OCI-LY7 (cell line): ENCODE results near the gene SFXN5. TPM values are rescaled to one million over a fixed set of nuclear protein-coding genes. Genes with fewer than 3 reads are reported as not detected.

Source experiments
- BruUV-seq: library from RNA; stranded (reverse); fragments of 400-500 nt; replicated peaks from 2 replicates; lab custom pipeline; 2021; lab: Mats Ljungman, UMichigan
- CTCF ChIA-PET: fragments of 300-600 bp; sonication (Branson Sonifier 250); formaldehyde crosslinking; loops from one replicate; lab custom pipeline; 2022; ENCODE audit warnings: antibody characterized with exemption; ENCODE audit not compliant: unreplicated experiment; lab: Charles Lee
- POLR2A ChIA-PET: fragments of 300-600 bp; sonication (Branson Sonifier 250); formaldehyde crosslinking; loops from one replicate; lab custom pipeline; 2022; ENCODE audit warnings: antibody characterized with exemption; lab: Charles Lee
- DNase-seq: peaks from one replicate; pipeline ENCODE4 v3.0.0-alpha.2; 2015; ENCODE audit warnings: low spot score
- H2AFZ ChIP-seq: fragments of 200-600 bp; sonication (generic), shearing (Covaris generic); 2 replicates; pipeline ENCODE4 v1.6.1; 2014; ENCODE audit warnings: mild to moderate bottlenecking, antibody characterized with exemption, low read length, moderate library complexity
- H3K27ac ChIP-seq: fragments of 200-600 bp; sonication (generic); 2 replicates; pipeline ENCODE4 v1.5.1; 2014; ENCODE audit warnings: mixed run types, low read depth, mild to moderate bottlenecking, moderate library complexity, low read length, inconsistent platforms; ENCODE audit not compliant: poor library complexity, severe bottlenecking
- H3K36me3 ChIP-seq: fragments of 200-600 bp; sonication (generic); 2 replicates; pipeline ENCODE4 v1.6.1; 2014; ENCODE audit warnings: mild to moderate bottlenecking, antibody characterized with exemption, low read length, moderate library complexity, mixed read lengths; ENCODE audit not compliant: insufficient read depth
- H3K4me1 ChIP-seq: fragments of 200-600 bp; sonication (generic); 2 replicates; pipeline ENCODE4 v1.5.1; 2014; ENCODE audit warnings: mild to moderate bottlenecking, low read length; ENCODE audit not compliant: insufficient read depth, poor library complexity, severe bottlenecking
- H3K4me2 ChIP-seq: fragments of 200-600 bp; sonication (generic); 2 replicates; pipeline ENCODE4 v1.6.1; 2014; ENCODE audit warnings: mild to moderate bottlenecking, low read length
- H3K4me3 ChIP-seq: fragments of 200-600 bp; sonication (generic); 2 replicates; pipeline ENCODE4 v1.5.1; 2014; ENCODE audit warnings: mild to moderate bottlenecking, low read depth, low read length; ENCODE audit not compliant: poor library complexity, severe bottlenecking
- H3K79me2 ChIP-seq: fragments of 200-600 bp; sonication (generic); 2 replicates; pipeline ENCODE4 v1.6.1; 2016; ENCODE audit warnings: low read depth, mild to moderate bottlenecking, low read length, moderate library complexity, mixed read lengths; ENCODE audit not compliant: insufficient read depth
- H3K9me2 ChIP-seq: fragments of 200-600 bp; sonication (generic); 2 replicates; pipeline ENCODE4 v1.6.1; 2016; ENCODE audit warnings: mild to moderate bottlenecking, low read length, mixed read lengths; ENCODE audit not compliant: insufficient read depth
- H3K9me3 ChIP-seq: fragments of 200-600 bp; sonication (generic); 2 replicates; pipeline ENCODE4 v1.6.1; 2014; ENCODE audit warnings: mild to moderate bottlenecking, mixed run types, low read length, mixed read lengths
- H4K20me1 ChIP-seq: fragments of 200-600 bp; sonication (generic); 2 replicates; pipeline ENCODE4 v1.6.1; 2014; ENCODE audit warnings: mild to moderate bottlenecking, antibody characterized with exemption, low read length, moderate library complexity, mixed read lengths; ENCODE audit not compliant: insufficient read depth
- EZH2phosphoT487 ChIP-seq: fragments of 200-600 bp; sonication (generic); IDR thresholded peaks from 2 replicates; pipeline ENCODE4 v1.6.1; 2018; ENCODE audit warnings: low read depth, borderline replicate concordance, mild to moderate bottlenecking, mixed run types, antibody characterized with exemption, low read length, moderate library complexity, mixed read lengths
- intact Hi-C: fragments of 100-400 bp; cut with micrococcal nuclease; formaldehyde crosslinking; loops from one replicate; pipeline ENCODE4 v1.10.0; 2022; ENCODE audit not compliant: unreplicated experiment
- total RNA-seq, 2 experiments: library from RNA; depleted of rRNA in 1 of 2; stranded (reverse); fragments of >200 nt in 1 of 2; shearing (Covaris generic) in 1 of 2; gene quantifications; 2 replicates each; pipeline ENCODE4 v1.2.3, GENCODE V29; 2014 to 2022
- TF ChIP-seq, protein P1 (sequence below): fragments of 200-600 bp; sonication (generic); conservative IDR thresholded peaks from 2 replicates; pipeline ENCODE4 v1.5.1; 2014; ENCODE audit warnings: mild to moderate bottlenecking, antibody characterized with exemption, low read length, moderate library complexity, mixed read lengths

SFXN5 gene
- total RNA-seq, 2 experiments from 2014 or later = 4.5 to 10.5 TPM

GRCh38 chr2:73028841-73029240 lies 42.7 kb downstream of the SFXN5 start:
- TF ChIP-seq EZH2phosphoT487 = no peak
- TF ChIP-seq, protein P1, sequence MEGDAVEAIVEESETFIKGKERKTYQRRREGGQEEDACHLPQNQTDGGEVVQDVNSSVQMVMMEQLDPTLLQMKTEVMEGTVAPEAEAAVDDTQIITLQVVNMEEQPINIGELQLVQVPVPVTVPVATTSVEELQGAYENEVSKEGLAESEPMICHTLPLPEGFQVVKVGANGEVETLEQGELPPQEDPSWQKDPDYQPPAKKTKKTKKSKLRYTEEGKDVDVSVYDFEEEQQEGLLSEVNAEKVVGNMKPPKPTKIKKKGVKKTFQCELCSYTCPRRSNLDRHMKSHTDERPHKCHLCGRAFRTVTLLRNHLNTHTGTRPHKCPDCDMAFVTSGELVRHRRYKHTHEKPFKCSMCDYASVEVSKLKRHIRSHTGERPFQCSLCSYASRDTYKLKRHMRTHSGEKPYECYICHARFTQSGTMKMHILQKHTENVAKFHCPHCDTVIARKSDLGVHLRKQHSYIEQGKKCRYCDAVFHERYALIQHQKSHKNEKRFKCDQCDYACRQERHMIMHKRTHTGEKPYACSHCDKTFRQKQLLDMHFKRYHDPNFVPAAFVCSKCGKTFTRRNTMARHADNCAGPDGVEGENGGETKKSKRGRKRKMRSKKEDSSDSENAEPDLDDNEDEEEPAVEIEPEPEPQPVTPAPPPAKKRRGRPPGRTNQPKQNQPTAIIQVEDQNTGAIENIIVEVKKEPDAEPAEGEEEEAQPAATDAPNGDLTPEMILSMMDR = no peak
- H4K20me1 ChIP-seq = no peaks in the 10 kb centered on the region
- no peaks in the 10 kb centered on the region for H3K9me3 ChIP-seq
- no peak overlapping the region for H2AFZ ChIP-seq
- no TSS peak for BruUV-seq
- no peaks in the 10 kb centered on the region for H3K9me2 ChIP-seq
- no peak overlapping the region for H3K27ac ChIP-seq
- no peak overlapping the region for H3K4me3 ChIP-seq
- H3K4me2 ChIP-seq = no peak overlapping the region
- ChIA-PET CTCF (no interaction called here), POLR2A (no interaction called here)
- no peaks in the 10 kb centered on the region for H3K36me3 ChIP-seq
- DNase-seq = no peak
- intact Hi-C loops = no loop called here
- no peaks in the 10 kb centered on the region for H3K79me2 ChIP-seq
- no peaks in the 10 kb centered on the region for H3K4me1 ChIP-seq

GRCh38 chr2:73027340-73027739 lies 44.2 kb downstream of the SFXN5 start:
- no peak overlapping the region for H3K4me2 ChIP-seq
- BruUV-seq = no TSS peak
- H3K4me1 ChIP-seq = no peaks in the 10 kb centered on the region
- no peak overlapping the region for H3K4me3 ChIP-seq
- no peak overlapping the region for H3K27ac ChIP-seq
- H3K9me2 ChIP-seq = no peaks in the 10 kb centered on the region
- H3K9me3 ChIP-seq = no peaks in the 10 kb centered on the region
- H3K36me3 ChIP-seq = no peaks in the 10 kb centered on the region
- no peaks in the 10 kb centered on the region for H3K79me2 ChIP-seq
- DNase-seq = no peak
- ChIA-PET POLR2A (interaction anchor here (0.7 kb wide), 1 partner anchor 15 kb away, joined by 3 read pairs; no protein-coding TSS in a partner anchor), CTCF (no interaction called here)
- H2AFZ ChIP-seq = no peak overlapping the region
- intact Hi-C loops = no loop called here
- H4K20me1 ChIP-seq = no peaks in the 10 kb centered on the region
- TF ChIP-seq, protein P1 = no peak
- no peak for TF ChIP-seq EZH2phosphoT487

- TF ChIP-seq, protein P1 = no peak
- TF ChIP-seq EZH2phosphoT487 = no peak
- DNase-seq = no peak
These were observed 48.0 kb downstream of the SFXN5 start for GRCh38 chr2:73023497-73023896.

More at GRCh38 chr2:73023497-73023896, 48.0 kb downstream of the SFXN5 start:
- no peak overlapping the region for H3K4me2 ChIP-seq
- intact Hi-C loops = no loop called here
- BruUV-seq = no TSS peak
- no peaks in the 10 kb centered on the region for H3K79me2 ChIP-seq
- no peak overlapping the region for H2AFZ ChIP-seq
- no peaks in the 10 kb centered on the region for H4K20me1 ChIP-seq
- H3K9me2 ChIP-seq = no peaks in the 10 kb centered on the region
- H3K4me3 ChIP-seq = no peak overlapping the region
- no peaks in the 10 kb centered on the region for H3K9me3 ChIP-seq
- POLR2A ChIA-PET = no interaction called here
- H3K27ac ChIP-seq = no peak overlapping the region
- no peaks in the 10 kb centered on the region for H3K36me3 ChIP-seq
- H3K4me1 ChIP-seq = no peaks in the 10 kb centered on the region
- CTCF ChIA-PET = no interaction called here
